Left ventricle myocardium superior (tissue), 1 donor: ENCODE results near the gene ZDHHC18. TPM values are rescaled to one million over a fixed set of nuclear protein-coding genes. Genes with fewer than 3 reads are reported as not detected.
A peak's percentile ranks its signal among the peaks of the same experiment; 100 is the strongest.
"Not testable (repeated sequence)": the region's sequence is repeated elsewhere in the genome, so short reads cannot be mapped to it uniquely, and the experiment has no call there.

Experiments used
- ATAC-seq: fragments of 200-7000 bp; cut with Tn5 transposase; one replicate; pipeline ENCODE4 v1.9.1; 2020; ENCODE audit warnings: mild to moderate bottlenecking, moderate library complexity
- DNase-seq: peaks from one replicate; pipeline ENCODE4 v3.0.0-alpha.2; 2020
- intact Hi-C: fragments of 100-400 bp; cut with micrococcal nuclease; formaldehyde crosslinking; loops from one replicate; pipeline ENCODE4 v1.11.0; 2022
- total RNA-seq: library from RNA; stranded (reverse); fragmentation: NEBNext Ultra II Directional; extraction: Animal tissue kit (Norgen Biotek cat#: 25700); gene quantifications from one replicate; pipeline ENCODE4 v1.2.1, GENCODE V29; 2021
- donor health status: DM: no; HTN: yes; CAD: no; lungs with severe emphysema.

Gene ZDHHC18
- total RNA-seq, 1 donor from 2014 or later = 18.1 TPM

GRCh38 chr1:26789931-26790330 is 36.6 kb upstream of the ZDHHC18 start:
- ATAC-seq (no peak), DNase-seq (no peak)
- intact Hi-C loops = loop anchor here (2.0 to 10.0 kb wide), 3 partner anchors 97 to 187 kb away; no protein-coding TSS in a partner anchor

GRCh38 chr1:26790551-26790953 is 35.9 kb upstream of the ZDHHC18 start:
- no peak for ATAC-seq
- intact Hi-C loops = loop anchor here (10.0 kb wide), 1 partner anchor 116 kb away; no protein-coding TSS in a partner anchor
- no peak for DNase-seq

- intact Hi-C loops = loop anchor here (10.0 kb wide), 1 partner anchor 116 kb away; no protein-coding TSS in a partner anchor
These were observed 35.3 kb upstream of the ZDHHC18 start for GRCh38 chr1:26791148-26791547.

GRCh38 chr1:26791626-26792025 is 34.9 kb upstream of the ZDHHC18 start:
- ATAC-seq (no peak), DNase-seq (no peak)
- intact Hi-C loops = loop anchor here (10.0 kb wide), 1 partner anchor 117 kb away; no protein-coding TSS in a partner anchor

More at GRCh38 chr1:26791148-26791547, 35.3 kb upstream of the ZDHHC18 start:
- ATAC-seq (no peak), DNase-seq (no peak)

- intact Hi-C loops = loop anchor here (10.0 kb wide), 1 partner anchor 118 kb away; no protein-coding TSS in a partner anchor
- no peak for DNase-seq
- ATAC-seq = no peak
These were observed 33.6 kb upstream of the ZDHHC18 start for GRCh38 chr1:26792924-26793323.

- ATAC-seq = no peak
- DNase-seq = no peak
- intact Hi-C loops = loop anchor here (10.0 kb wide), 1 partner anchor 120 kb away; no protein-coding TSS in a partner anchor
These were observed 32.1 kb upstream of the ZDHHC18 start for GRCh38 chr1:26794391-26794790.

- DNase-seq (no peak), ATAC-seq (peak; percentile 21)
- intact Hi-C loops = loop anchor here (10.0 kb wide), 1 partner anchor 123 kb away; no protein-coding TSS in a partner anchor
These were observed 28.9 kb upstream of the ZDHHC18 start for GRCh38 chr1:26797627-26798026.

- intact Hi-C loops = loop anchor here (10.0 kb wide), 1 partner anchor 125 kb away; no protein-coding TSS in a partner anchor
- ATAC-seq = peak; percentile 91
These were observed 26.9 kb upstream of the ZDHHC18 start for GRCh38 chr1:26799479-26800142.

GRCh38 chr1:26803932-26804331 is 22.6 kb upstream of the ZDHHC18 start:
- ATAC-seq, intact Hi-C loops, DNase-seq: not testable (repeated sequence)

More at GRCh38 chr1:26799479-26800142, 26.9 kb upstream of the ZDHHC18 start:
- peak; percentile 84 for DNase-seq

GRCh38 chr1:26810105-26810504 is 16.4 kb upstream of the ZDHHC18 start:
- intact Hi-C loops = not testable (repeated sequence)
- DNase-seq = peak; percentile 53

GRCh38 chr1:26811057-26811456 is 15.4 kb upstream of the ZDHHC18 start:
- ATAC-seq = no peak
- no peak for DNase-seq
- intact Hi-C loops = no loop called here

More at GRCh38 chr1:26810105-26810504, 16.4 kb upstream of the ZDHHC18 start:
- peak; percentile 68 for ATAC-seq

GRCh38 chr1:26811708-26812107 is 14.8 kb upstream of the ZDHHC18 start:
- DNase-seq = no peak
- no peak for ATAC-seq
- intact Hi-C loops = no loop called here

- DNase-seq (no peak), ATAC-seq (no peak)
These were observed 12.1 kb upstream of the ZDHHC18 start for GRCh38 chr1:26814377-26814776.

GRCh38 chr1:26814893-26815292 is 11.6 kb upstream of the ZDHHC18 start:
- intact Hi-C loops = no loop called here
- DNase-seq (no peak), ATAC-seq (no peak)

More at GRCh38 chr1:26814377-26814776, 12.1 kb upstream of the ZDHHC18 start:
- intact Hi-C loops = no loop called here

- ATAC-seq (peak; percentile 50), DNase-seq (no peak)
- intact Hi-C loops = no loop called here
These were observed 5.7 kb upstream of the ZDHHC18 start for GRCh38 chr1:26820784-26821269.

- DNase-seq (no peak), ATAC-seq (no peak)
- intact Hi-C loops = no loop called here
These were observed 3.6 kb upstream of the ZDHHC18 start for GRCh38 chr1:26822737-26823395.

GRCh38 chr1:26824731-26825130 is 1.8 kb upstream of the ZDHHC18 start:
- DNase-seq (no peak), ATAC-seq (no peak)
- intact Hi-C loops = no loop called here

- intact Hi-C loops = no loop called here
- DNase-seq (peak; percentile 33), ATAC-seq (peak; percentile 1)
These were observed 667 bp downstream of the ZDHHC18 start for GRCh38 chr1:26827106-26827604.

GRCh38 chr1:26827663-26828062 is 1.2 kb downstream of the ZDHHC18 start:
- intact Hi-C loops = no loop called here
- DNase-seq = no peak
- peak; percentile 7 for ATAC-seq
